HG03565 (cell line): ENCODE data around the gene ETS1.
"Not testable (repeated sequence)": the region's sequence is repeated elsewhere in the genome, so short reads cannot be mapped to it uniquely, and the experiment has no call there.

Experiments
- ATAC-seq: cut with Tn5 transposase; IDR thresholded peaks from one replicate; pipeline ENCODE4 v1.9.1; 2021; ENCODE audit warnings: mild to moderate bottlenecking, moderate library complexity; ENCODE audit not compliant: unreplicated experiment

The ETS1 gene

DNA sequence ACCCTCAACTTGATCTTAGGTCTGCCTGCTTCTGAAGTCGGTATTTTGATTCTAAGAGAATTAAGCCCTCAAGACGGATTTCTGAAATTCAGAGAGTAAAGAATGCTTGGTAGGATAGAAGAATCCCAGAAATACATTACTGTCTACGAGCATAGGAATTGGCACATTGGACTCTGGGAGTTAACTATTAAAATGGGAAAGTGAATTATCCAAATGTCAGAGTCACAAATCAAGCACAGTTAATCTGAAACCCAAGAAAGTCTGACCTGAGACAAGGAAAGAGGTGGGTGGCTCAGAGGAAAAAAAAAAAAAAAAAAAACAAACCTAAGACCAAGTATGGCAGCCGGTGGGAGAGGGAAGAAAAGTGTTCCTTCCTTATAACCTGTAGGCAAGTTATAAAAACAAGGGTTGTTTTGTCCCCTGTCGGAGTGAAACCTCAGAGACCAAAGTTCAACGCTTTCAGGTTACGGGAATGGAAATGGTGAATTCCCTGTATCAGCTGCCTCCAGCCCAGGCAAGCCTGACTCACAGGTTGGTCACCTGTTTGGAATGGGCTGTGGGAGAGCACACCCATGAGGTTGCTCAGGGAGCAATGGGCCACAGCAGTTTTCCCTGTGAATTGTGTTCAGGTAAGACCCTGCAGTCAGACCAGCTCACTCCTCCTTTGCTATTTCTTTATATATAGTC is 139.0 kb downstream of the ETS1 start:
- ATAC-seq = no peak

DNA sequence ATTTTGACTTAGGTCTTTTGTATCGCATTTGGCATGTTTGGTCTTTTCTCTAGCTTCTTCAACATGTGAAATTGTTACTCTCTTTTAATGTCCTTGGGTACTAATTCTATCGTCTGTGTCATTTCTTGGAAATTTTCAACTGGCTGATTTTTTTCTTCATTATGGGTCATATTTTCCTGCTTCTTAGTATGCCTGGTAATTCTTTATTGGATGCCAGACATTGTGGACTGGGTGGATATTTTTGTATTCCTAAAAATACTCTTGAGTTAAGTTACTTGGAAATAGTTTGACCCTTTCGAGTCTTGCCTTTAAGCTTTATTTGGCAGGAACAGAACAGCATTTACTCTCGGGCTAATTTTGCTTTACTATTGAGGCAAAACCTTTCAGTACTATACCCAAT is 140.1 kb downstream of the ETS1 start:
- ATAC-seq = no peak

DNA sequence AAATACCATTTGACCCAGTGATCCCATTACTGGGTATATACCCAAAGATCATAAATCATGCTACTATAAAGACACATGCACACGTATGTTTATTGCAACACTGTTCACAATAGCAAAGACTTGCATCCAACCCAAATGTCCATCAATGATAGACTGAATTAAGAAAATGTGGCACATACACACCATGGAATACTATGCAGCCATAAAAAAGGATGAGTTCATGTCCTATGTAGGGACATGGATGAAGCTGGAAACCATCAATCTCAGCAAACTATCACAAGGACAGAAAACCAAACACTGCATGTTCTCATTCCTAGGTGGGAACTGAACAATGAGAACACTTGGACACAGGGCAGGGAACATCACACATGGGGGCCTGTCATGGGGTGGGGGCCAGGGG is 141.4 kb downstream of the ETS1 start:
- not testable (repeated sequence) for ATAC-seq

DNA sequence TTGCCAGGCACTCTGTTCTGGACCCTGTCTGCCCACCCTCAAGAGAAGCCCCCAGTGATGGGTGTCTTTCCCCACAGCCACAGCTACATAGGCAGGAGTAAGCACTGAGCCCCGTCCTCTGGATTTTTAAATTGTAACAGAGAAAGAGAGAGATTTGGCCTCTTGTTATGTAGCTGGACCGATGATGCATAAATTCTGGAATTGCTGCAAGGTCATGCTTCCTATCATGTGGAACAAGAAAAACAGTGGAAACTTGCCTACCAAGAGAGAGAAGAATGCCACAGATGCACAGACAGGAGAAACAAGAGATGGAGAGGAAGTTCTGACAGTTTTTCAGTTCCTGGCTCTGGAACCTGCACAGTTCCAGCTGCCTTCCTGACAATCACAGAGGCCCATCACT is 150.2 kb downstream of the ETS1 start:
- ATAC-seq = no peak

DNA sequence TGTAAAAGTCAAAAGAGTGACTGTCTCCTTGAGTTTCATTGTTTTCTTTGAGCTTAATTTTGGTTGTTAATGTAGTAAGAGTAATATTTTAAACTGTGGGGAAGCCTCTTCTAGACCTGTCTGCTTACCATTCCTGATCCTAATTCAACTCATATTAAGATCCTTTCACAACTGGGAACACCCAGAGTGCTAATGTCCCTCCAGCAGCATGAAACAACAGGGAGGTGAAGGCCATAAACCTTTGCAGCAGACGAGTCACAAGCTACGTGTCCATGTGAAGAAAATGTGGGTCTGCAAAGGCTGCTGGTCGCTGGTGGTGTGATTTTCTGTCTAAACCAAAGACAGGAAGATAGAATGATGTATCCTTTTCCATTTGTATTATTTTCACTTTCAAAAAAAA is 152.5 kb downstream of the ETS1 start:
- no peak for ATAC-seq

DNA sequence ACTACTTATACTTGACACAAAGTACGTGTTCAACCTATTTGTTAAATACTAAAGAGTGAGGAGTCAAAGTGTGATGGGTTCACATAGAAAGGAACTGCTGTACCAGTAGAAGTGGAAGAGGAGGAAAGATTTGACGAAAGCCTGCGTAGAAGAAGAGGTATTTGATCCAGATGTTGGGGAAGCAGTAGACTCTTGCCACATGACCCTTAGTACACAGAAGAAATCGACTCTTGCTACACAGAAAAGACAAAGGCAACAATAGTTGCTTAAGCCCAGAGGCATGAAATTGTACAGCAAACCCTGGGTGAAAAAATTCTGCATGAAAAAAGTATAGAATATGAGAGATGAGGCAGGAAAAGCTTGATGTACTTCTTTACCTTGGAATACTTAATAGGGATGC is 152.9 kb downstream of the ETS1 start:
- no peak for ATAC-seq

DNA sequence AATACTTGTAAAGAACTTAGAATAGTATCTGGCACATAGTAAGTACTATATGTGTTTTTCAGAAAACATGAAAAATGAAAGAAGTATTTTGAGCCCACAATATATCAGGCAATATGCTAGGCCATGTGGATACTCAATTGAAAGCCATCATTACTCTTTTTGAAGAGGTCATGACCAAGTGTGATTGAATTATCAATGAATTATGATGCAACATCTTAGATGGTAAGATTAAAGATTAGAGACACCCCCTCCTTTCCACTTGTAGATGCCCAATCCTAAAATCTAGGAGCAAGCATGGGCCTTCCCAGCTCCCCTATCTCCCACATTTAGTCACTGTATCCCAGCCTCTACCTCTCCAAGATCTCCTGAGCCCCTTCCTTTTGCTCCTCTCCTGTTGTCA is 154.4 kb downstream of the ETS1 start:
- no peak for ATAC-seq

DNA sequence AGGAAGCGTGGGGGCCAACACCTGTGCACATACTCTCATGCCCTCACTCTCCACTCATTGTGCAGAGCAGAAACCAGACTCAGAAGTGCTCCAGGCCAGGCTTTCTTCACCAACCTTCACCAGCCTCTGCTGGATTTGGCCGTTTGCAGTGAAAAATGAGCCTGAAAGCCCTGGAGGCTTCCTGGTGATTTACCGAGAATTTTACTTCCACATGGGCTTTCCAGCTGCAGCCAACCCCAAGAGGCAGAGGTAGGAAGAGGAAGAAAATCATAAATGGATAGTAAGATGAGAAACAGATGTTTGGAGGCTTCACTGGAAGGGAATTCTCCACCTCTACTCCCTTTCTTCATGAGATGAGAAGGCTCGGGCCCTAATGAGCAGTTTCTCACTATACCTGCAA is 155.4 kb downstream of the ETS1 start:
- no peak for ATAC-seq

DNA sequence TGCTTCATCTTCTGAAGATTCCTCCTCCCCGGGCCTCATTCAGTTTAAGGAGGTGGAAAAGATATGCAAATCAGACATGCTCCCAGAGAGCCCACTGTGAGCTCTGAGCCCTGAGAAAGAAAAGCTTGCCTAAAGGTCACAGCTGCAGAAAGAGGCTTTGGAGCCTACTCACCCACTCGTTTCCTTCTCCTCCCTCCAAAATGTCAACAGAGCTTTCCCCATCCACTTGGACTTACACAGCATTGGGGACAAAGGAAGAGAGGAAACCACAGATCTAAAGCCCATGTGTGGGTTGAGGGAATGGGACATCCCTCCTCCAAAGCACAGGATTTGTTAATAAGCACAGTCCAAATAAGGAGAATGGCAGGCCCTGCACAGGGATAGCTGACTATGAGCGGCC is 158.4 kb downstream of the ETS1 start:
- no peak for ATAC-seq

DNA sequence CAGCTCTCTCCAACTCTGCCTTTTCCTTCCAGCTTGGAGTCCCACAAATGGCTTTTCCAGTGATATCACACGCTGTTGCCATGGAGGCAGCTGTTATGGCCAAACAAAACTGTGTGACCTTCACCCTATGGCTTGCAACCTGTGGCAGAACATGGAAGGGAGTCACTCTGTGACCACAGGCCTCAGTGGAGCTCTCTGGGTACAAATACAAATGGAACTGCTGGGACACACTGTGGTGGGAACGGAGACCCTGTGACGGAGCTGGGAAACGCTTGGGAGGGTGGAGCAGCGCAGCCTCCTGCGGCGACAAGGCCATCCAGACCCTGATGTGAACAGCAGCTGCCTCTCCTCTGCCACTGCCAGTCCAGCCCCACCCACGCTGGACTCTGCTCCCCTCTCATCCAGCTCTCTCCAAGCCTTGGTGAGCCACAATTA is 162.5 kb downstream of the ETS1 start:
- ATAC-seq = no peak

DNA sequence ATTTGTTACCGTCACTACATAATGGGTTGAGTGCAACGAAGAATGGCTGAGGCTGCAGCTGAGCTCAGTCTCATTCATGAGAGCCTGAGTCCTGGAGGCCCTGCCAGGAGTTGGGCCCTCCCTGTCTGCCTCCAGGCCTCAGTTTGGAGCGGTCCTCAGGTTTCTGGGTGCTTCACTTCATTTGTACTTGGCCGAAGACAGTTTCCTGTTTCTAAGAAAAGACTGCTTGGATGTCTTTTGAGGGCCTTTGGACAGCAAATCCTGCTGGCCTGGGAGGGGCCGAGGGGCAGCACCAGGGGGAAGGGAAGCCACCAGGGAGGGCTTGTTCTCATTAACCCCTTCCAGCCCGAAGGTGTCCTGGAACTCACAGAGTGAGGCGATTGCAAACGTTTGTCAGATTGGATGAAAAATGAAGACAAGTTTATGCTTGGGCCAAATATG is 163.1 kb downstream of the ETS1 start:
- ATAC-seq = no peak

DNA sequence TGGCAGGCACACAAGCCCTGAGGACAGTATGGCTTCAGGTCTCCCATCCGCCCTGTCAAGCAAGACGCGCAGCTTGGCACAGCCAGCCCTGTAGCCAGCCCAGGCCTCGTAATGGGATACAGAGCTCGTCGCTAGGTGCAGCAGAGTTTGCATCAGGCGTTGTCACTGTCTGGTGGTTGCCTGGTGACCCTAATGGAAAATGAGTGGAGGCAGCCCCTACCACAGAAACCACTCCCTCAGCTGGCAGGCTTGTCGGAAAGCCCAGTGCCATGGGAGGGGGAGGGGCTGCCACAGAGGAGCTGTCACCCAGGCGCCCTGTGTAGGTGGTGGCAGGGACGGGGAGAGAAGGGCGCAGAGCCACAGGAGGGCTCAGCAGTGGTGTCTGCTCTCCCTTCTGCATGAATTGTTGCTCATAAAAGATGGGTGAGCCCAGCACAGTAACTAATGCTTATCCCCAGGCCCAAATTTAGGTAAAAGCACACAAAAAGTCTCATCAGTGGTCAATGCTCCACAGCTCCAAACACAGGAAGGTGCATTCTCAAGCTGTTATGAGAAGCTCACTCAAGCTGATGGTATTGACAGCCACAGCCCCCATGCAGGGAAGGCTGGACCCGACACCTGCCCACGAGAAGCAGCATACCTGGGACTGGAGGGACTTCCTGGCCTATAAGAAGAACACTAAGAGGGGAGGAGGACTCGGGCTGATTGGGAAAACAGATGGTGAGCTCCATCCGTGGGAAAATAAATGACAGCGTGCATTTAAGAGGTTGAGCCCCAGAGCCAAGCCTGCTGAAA is 164.6 kb downstream of the ETS1 start:
- ATAC-seq = no peak

DNA sequence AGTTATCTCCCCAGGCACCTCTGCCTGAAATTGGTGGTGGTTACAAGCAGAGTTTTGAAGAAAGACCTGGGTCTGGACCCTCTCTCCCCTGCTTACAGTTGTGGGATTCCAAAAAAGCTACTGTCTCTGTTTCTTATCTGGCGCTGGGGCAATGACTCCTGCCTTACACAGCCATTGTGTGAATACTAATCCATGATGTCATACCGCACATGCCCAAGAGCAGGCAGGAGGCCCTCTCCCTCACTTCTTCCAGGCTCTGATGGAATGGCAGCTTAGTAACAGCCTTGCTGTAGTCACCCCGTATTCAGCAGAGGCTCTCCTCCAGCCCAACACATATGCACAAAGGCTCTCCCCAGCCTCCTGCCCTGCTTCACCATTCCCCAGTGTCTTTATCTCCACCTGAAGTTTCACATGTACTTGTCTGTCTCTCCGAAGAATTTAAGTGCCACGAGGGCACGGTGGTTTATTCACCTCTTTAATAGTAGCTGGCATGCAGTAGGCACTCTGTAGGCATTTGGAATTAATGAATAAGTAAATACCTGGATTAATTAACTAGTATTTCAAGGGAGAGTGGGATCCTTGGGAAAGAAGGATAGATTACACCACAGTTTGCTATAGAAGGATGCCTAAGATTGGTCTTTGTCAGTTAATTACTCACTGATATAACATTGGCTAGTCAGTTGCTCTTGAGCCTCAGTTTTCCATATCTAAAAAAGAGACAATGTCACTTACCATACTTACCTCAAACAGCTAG is 165.6 kb downstream of the ETS1 start:
- no peak for ATAC-seq

DNA sequence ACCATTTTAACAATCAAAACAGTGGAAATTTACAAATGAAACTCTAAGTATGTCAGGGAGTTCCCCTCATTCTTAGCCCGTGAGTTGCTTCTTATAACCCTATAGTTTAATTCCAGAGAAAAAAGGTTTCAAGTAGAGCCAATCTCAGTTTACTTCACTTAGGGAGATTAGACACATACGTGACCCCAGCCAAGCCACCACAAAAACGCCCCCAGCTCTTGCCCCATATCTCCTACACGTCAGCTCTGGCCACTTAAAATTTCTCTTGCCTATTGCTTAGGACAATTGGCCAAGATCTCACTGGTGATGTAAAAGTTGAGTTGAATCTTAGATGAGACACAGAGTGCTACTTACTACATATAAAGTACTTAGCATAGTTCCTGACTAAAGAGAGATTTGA is 166.4 kb downstream of the ETS1 start:
- no peak for ATAC-seq

DNA sequence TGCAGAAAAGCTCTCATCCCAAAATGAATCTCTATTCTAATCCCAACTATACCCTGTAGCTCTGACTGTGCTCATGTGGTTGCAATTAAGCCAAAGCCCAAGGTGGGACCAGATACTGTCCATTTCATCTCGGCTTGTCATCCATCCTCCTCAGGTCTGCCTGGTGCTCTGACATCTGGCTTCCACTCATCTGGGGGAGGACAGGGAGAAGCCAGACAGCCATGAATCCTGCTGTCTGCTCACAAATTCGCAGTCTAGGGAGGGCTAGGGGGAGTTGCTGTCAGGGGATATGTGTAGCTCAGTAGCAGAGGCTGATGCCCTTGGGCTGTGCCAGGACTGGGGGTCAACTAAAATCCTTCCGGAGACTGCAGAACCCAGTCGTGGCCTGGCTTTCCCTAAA is 167.1 kb downstream of the ETS1 start:
- ATAC-seq = no peak

DNA sequence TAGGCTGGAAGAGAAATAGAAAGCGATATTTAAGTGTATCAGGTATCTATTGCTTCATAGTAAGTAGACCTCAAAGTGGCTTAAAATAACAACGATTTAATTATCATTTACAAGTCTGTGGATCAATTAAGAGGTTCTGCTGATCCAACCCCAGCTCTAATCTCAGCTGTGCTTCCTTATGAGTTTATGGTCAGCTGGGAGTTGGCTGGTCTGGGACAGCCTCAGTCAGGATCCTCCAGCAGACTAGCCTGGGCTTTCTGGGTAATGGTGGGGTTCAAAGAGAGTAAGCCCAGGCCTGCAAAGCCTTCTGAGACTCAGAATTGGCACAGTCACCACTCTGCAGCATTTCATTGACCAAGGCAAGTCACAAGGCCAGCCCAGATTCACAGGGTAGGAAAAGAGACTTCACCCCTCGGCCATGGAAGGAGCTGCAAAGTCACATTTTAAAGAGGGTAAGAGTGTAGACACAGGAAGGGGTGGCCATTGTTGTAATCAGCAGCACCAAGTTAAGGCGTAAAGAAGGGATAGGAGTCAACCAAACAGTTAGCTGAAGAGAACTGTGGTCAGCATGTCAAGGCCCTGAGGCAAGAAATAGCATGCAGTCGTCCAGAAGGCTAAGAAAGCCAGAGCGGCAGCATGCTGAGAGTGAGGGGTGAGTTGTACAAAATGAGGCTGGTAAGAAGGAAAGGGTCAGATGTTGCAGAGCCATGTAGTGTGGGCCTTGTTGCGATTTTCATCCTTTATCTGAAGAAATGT is 168.2 kb downstream of the ETS1 start:
- ATAC-seq = no peak

DNA sequence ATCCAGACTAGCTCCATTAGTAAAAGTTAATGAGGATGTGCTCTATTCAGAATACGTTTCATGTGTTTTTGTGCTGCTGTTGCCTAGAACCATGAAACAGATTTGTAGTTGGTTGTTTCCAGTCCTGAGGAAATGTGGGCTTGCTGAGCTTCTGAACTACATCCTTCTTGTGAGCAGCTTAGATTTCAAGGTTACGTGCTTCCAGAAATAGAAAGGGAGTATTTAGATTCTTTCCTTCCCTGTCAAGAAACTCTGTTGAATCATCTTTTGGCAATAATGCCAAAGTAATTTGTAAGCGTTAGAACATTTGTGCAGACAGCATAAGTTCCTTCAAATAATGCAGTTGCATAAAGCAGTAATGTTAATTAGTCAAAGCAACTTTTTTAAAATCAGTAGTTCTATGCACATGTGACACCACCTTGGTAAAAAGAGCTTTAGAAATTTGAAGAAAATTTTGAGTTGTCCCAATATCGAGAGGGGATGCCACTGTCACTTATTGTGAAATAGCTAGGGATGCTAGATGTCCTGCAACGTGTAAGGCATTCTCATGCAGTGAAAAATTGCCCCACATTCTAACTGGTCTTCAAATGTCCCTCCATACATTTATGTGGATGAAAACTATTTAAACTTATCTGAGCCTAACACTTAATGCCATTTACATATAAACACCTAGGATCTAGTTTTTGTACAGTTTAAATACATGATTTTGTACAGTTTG is 169.6 kb downstream of the ETS1 start:
- no peak for ATAC-seq

DNA sequence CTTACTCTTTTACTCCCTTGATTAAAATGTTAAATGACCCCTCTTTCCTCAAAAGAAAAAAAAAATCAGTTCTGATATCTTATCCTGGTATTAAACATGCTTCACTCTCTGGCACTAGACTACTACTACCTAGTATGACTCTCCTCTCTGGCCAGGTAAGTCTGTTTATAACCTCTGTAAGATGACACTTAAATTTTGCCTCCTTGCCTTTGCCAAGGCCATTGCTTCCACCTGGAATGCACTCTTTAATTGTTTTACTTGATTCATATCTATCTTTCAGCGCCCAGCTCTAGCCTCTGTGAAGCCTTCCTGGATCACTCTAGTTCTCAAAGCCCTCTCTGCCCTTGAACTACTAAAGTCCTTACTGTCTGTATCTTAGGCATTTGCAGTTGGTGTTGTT is 170.4 kb downstream of the ETS1 start:
- no peak for ATAC-seq

DNA sequence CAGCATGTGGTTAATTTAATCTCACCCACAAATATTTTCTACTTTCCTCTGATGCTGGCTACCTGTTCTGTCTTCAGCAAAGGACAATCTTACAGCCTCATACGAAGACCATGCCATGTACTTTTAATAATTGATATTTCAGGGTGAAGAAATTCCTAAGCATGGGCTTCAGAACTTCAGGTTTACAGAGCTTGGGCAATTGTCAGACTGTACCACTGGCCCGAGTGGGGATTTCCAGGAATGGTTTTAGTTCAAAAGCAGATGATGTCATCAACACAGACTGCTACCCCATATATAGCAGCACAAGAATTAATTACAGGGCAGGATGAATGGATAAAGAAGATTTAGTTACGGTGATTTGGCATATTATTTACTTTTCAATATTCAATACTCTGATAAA is 171.8 kb downstream of the ETS1 start:
- peak; percentile 33 for ATAC-seq
